ENCODE results near the gene EBF3.

Gene EBF3

DNA sequence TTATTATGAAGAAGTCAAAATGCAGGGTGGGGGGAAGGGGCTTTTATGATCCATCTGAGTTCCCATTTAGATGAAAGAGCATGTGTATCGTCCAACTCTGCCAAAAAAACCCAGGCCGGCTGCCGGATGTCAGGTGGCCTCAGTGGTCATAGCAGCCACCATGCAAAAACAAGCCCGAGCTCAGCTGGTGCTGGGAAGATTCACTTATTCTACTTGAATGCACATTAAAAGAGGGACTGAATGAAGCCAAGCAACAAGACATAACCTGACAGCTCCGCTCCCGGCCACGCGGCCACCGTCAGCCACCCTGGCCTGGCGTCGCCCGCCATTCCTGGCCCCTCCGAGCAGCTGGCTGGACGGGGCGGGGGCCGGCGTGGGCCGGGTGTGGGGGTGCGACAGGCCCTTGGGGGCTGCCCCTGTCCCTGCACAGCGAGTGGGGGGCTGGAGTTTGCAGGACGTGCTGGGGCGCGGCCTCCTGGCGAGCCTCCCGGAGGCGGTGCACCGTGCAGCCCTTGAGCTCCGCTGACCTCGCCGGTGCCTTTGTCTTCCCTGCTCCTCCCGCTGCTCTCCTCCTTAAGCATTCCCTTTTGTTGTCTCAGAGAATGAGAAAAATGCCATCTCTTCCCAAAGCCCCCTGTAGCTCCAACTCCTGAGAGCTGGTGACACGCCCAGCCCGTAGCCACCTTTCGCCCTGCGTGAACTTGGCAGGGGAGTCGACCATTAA, 67.8 kb downstream of the EBF3 start:
- H3K9ac ChIP-seq (ENCODE audit: insufficient read length, low read depth): peak overlapping the region; percentile 6
- H3K9me3 ChIP-seq (ENCODE audit: insufficient read depth, low read length): no peaks in the 10 kb centered on the region
- TF ChIP-seq YY1 (IDR thresholded peaks at IDR 0.05; ENCODE audit: insufficient read depth, insufficient read length) (peak; percentile 13), ZNF274 (IDR thresholded peaks at IDR 0.05; ENCODE audit: low read depth, low read length) (no peak)
- no peak for DNase-seq (ENCODE audit: low read depth, low spot score)
- H3K4me1 ChIP-seq (ENCODE audit: insufficient read depth, insufficient read length): peaks cover 4% of the 10 kb centered on the region
- no peaks in the 10 kb centered on the region for H3K36me3 ChIP-seq (ENCODE audit: insufficient read depth, insufficient read length, low read length)
- no peak overlapping the region for H3K4me3 ChIP-seq (ENCODE audit: insufficient read length, low read depth)
- H3K27me3 ChIP-seq (ENCODE audit: insufficient read depth, insufficient read length): no peaks in the 10 kb centered on the region

GRCh38 chr10:129895811-129896135, 68.3 kb downstream of the EBF3 start:
- no peaks in the 10 kb centered on the region for H3K9me3 ChIP-seq (ENCODE audit: insufficient read depth, low read length)
- no peak overlapping the region for H3K4me3 ChIP-seq (ENCODE audit: insufficient read length, low read depth)
- TF ChIP-seq YY1 (IDR thresholded peaks at IDR 0.05; ENCODE audit: insufficient read depth, insufficient read length): no peak
- no peak for TF ChIP-seq SUZ12 (IDR thresholded peaks at IDR 0.05; ENCODE audit: extremely low read depth, insufficient read depth, insufficient read length)
- TF ChIP-seq ZNF274 (IDR thresholded peaks at IDR 0.05; ENCODE audit: low read depth, low read length): no peak
- H3K4me1 ChIP-seq (ENCODE audit: insufficient read depth, insufficient read length): peaks cover 4% of the 10 kb centered on the region
- H3K36me3 ChIP-seq (ENCODE audit: insufficient read depth, insufficient read length, low read length): no peaks in the 10 kb centered on the region
- no peaks in the 10 kb centered on the region for H3K27me3 ChIP-seq (ENCODE audit: insufficient read depth, insufficient read length)
- DNase-seq (ENCODE audit: low read depth, low spot score): no peak
- H3K9ac ChIP-seq (ENCODE audit: insufficient read length, low read depth): no peak overlapping the region

- no peak overlapping the region for H3K4me3 ChIP-seq (ENCODE audit: insufficient read length, low read depth)
- no peak overlapping the region for H3K9ac ChIP-seq (ENCODE audit: insufficient read length, low read depth)
- no peaks in the 10 kb centered on the region for H3K36me3 ChIP-seq (ENCODE audit: insufficient read depth, insufficient read length, low read length)
- H3K27me3 ChIP-seq (ENCODE audit: insufficient read depth, insufficient read length): no peaks in the 10 kb centered on the region
- H3K4me1 ChIP-seq (ENCODE audit: insufficient read depth, insufficient read length): peaks cover 4% of the 10 kb centered on the region
- no peak for TF ChIP-seq YY1 (IDR thresholded peaks at IDR 0.05; ENCODE audit: insufficient read depth, insufficient read length)
- TF ChIP-seq ZNF274 (IDR thresholded peaks at IDR 0.05; ENCODE audit: low read depth, low read length): no peak
- TF ChIP-seq SUZ12 (IDR thresholded peaks at IDR 0.05; ENCODE audit: extremely low read depth, insufficient read depth, insufficient read length): no peak
- DNase-seq (ENCODE audit: low read depth, low spot score): no peak
- H3K9me3 ChIP-seq (ENCODE audit: insufficient read depth, low read length): no peaks in the 10 kb centered on the region
These were observed 69.4 kb downstream of the EBF3 start for GRCh38 chr10:129894698-129895097.

- Histone ChIP-seq H3K9ac (ENCODE audit: insufficient read length, low read depth) (no peak overlapping the region), H3K4me1 (ENCODE audit: insufficient read depth, insufficient read length) (peaks cover 10% of the 10 kb centered on the region), H3K4me3 (ENCODE audit: insufficient read length, low read depth) (no peak overlapping the region), H3K27me3 (ENCODE audit: insufficient read depth, insufficient read length) (no peaks in the 10 kb centered on the region), H3K9me3 (ENCODE audit: insufficient read depth, low read length) (no peaks in the 10 kb centered on the region), H3K36me3 (ENCODE audit: insufficient read depth, insufficient read length, low read length) (no peaks in the 10 kb centered on the region)
- DNase-seq (ENCODE audit: low read depth, low spot score): no peak
- TF ChIP-seq YY1 (IDR thresholded peaks at IDR 0.05; ENCODE audit: insufficient read depth, insufficient read length) (no peak), SUZ12 (IDR thresholded peaks at IDR 0.05; ENCODE audit: extremely low read depth, insufficient read depth, insufficient read length) (no peak)
These were observed 70.7 kb downstream of the EBF3 start for GRCh38 chr10:129893104-129894089.

- Histone ChIP-seq H3K4me1 (ENCODE audit: insufficient read depth, insufficient read length) (peaks cover 10% of the 10 kb centered on the region), H3K9me3 (ENCODE audit: insufficient read depth, low read length) (no peaks in the 10 kb centered on the region), H3K27me3 (ENCODE audit: insufficient read depth, insufficient read length) (no peaks in the 10 kb centered on the region), H3K9ac (ENCODE audit: insufficient read length, low read depth) (no peak overlapping the region), H3K4me3 (ENCODE audit: insufficient read length, low read depth) (no peak overlapping the region), H3K36me3 (ENCODE audit: insufficient read depth, insufficient read length, low read length) (no peaks in the 10 kb centered on the region)
- TF ChIP-seq ZNF274 (IDR thresholded peaks at IDR 0.05; ENCODE audit: low read depth, low read length) (no peak), YY1 (IDR thresholded peaks at IDR 0.05; ENCODE audit: insufficient read depth, insufficient read length) (no peak), SUZ12 (IDR thresholded peaks at IDR 0.05; ENCODE audit: extremely low read depth, insufficient read depth, insufficient read length) (no peak)
- DNase-seq (ENCODE audit: low read depth, low spot score): no peak
These were observed 71.5 kb downstream of the EBF3 start for GRCh38 chr10:129892548-129893052.

GRCh38 chr10:129891806-129892205, 72.3 kb downstream of the EBF3 start:
- DNase-seq (ENCODE audit: low read depth, low spot score): no peak
- peaks cover 6% of the 10 kb centered on the region for H3K4me1 ChIP-seq (ENCODE audit: insufficient read depth, insufficient read length)
- H3K36me3 ChIP-seq (ENCODE audit: insufficient read depth, insufficient read length, low read length): no peaks in the 10 kb centered on the region
- no peak for TF ChIP-seq SUZ12 (IDR thresholded peaks at IDR 0.05; ENCODE audit: extremely low read depth, insufficient read depth, insufficient read length)
- no peak for TF ChIP-seq YY1 (IDR thresholded peaks at IDR 0.05; ENCODE audit: insufficient read depth, insufficient read length)
- no peak for TF ChIP-seq ZNF274 (IDR thresholded peaks at IDR 0.05; ENCODE audit: low read depth, low read length)
- no peak overlapping the region for H3K4me3 ChIP-seq (ENCODE audit: insufficient read length, low read depth)
- no peak overlapping the region for H3K9ac ChIP-seq (ENCODE audit: insufficient read length, low read depth)
- no peaks in the 10 kb centered on the region for H3K9me3 ChIP-seq (ENCODE audit: insufficient read depth, low read length)
- no peaks in the 10 kb centered on the region for H3K27me3 ChIP-seq (ENCODE audit: insufficient read depth, insufficient read length)

GRCh38 chr10:129890170-129890569, 73.9 kb downstream of the EBF3 start:
- Histone ChIP-seq H3K4me3 (ENCODE audit: insufficient read length, low read depth) (no peak overlapping the region), H3K9me3 (ENCODE audit: insufficient read depth, low read length) (no peaks in the 10 kb centered on the region), H3K4me1 (ENCODE audit: insufficient read depth, insufficient read length) (peaks cover 6% of the 10 kb centered on the region), H3K36me3 (ENCODE audit: insufficient read depth, insufficient read length, low read length) (no peaks in the 10 kb centered on the region), H3K9ac (ENCODE audit: insufficient read length, low read depth) (no peak overlapping the region), H3K27me3 (ENCODE audit: insufficient read depth, insufficient read length) (no peaks in the 10 kb centered on the region)
- TF ChIP-seq YY1 (IDR thresholded peaks at IDR 0.05; ENCODE audit: insufficient read depth, insufficient read length) (no peak), SUZ12 (IDR thresholded peaks at IDR 0.05; ENCODE audit: extremely low read depth, insufficient read depth, insufficient read length) (no peak), ZNF274 (IDR thresholded peaks at IDR 0.05; ENCODE audit: low read depth, low read length) (no peak)
- no peak for DNase-seq (ENCODE audit: low read depth, low spot score)
